ENCODE results near the gene AGMO. TPM values are rescaled to one million over a fixed set of nuclear protein-coding genes. Genes with fewer than 3 reads are reported as not detected.

AGMO gene
- total and polyA plus RNA-seq, 2 experiments from 2014 or later, result 6.5 to 7.3 TPM

- Histone ChIP-seq H4K20me1 (ENCODE audit: insufficient read depth, poor library complexity, severe bottlenecking) (no peaks in the 10 kb centered on the region), H3K9me2 (replicated peaks; ENCODE audit: insufficient read depth) (no peaks in the 10 kb centered on the region), H3K9me3 (ENCODE audit: low read depth) (no peaks in the 10 kb centered on the region), H3K4me1 (ENCODE audit: insufficient read depth) (no peaks in the 10 kb centered on the region), H3K27me3 (no peaks in the 10 kb centered on the region), H2AFZ (no peak overlapping the region), H3K79me2 (no peaks in the 10 kb centered on the region), H3K36me3 (replicated peaks; ENCODE audit: insufficient read depth, low read depth) (no peaks in the 10 kb centered on the region), H3K27ac (no peak overlapping the region), H3K4me2 (no peak overlapping the region), H3K4me3 (no peak overlapping the region)
- DNase-seq (ENCODE audit: low spot score), result no peak
- TF ChIP-seq EZH2phosphoT487 (IDR thresholded peaks at IDR 0.05; ENCODE audit: low read depth, severe bottlenecking, unreplicated experiment), result no peak
- TF ChIP-seq EZH2 (IDR thresholded peaks at IDR 0.05; ENCODE audit: borderline replicate concordance), result no peak
- TF ChIP-seq CTCF (IDR thresholded peaks at IDR 0.05; ENCODE audit: poor library complexity), result no peak
- WGBS (ENCODE audit: low lambda C conversion rate, missing lambda C conversion rate), result 80% methylated on average over 2 of the region's 2 CpGs
These were observed 273.1 kb downstream of the AGMO start for GRCh38 chr7:15288741-15289140.

- H3K27me3 ChIP-seq, result no peaks in the 10 kb centered on the region
- WGBS (ENCODE audit: low lambda C conversion rate, missing lambda C conversion rate), result 77% methylated on average over 1 of the region's 1 CpG
- no peaks in the 10 kb centered on the region for H3K36me3 ChIP-seq (replicated peaks; ENCODE audit: insufficient read depth, low read depth)
- no peaks in the 10 kb centered on the region for H4K20me1 ChIP-seq (ENCODE audit: insufficient read depth, poor library complexity, severe bottlenecking)
- H3K4me2 ChIP-seq, result no peak overlapping the region
- no peak overlapping the region for H3K27ac ChIP-seq
- H3K4me1 ChIP-seq (ENCODE audit: insufficient read depth), result no peaks in the 10 kb centered on the region
- TF ChIP-seq EZH2 (IDR thresholded peaks at IDR 0.05; ENCODE audit: borderline replicate concordance) (no peak), EZH2phosphoT487 (IDR thresholded peaks at IDR 0.05; ENCODE audit: low read depth, severe bottlenecking, unreplicated experiment) (no peak), CTCF (IDR thresholded peaks at IDR 0.05; ENCODE audit: poor library complexity) (no peak)
- DNase-seq (ENCODE audit: low spot score), result no peak
- no peak overlapping the region for H2AFZ ChIP-seq
- H3K79me2 ChIP-seq, result no peaks in the 10 kb centered on the region
- H3K9me2 ChIP-seq (replicated peaks; ENCODE audit: insufficient read depth), result no peaks in the 10 kb centered on the region
- no peak overlapping the region for H3K4me3 ChIP-seq
- H3K9me3 ChIP-seq (ENCODE audit: low read depth), result no peaks in the 10 kb centered on the region
These were observed 277.4 kb downstream of the AGMO start for GRCh38 chr7:15284396-15284795.

GRCh38 chr7:15280078-15280733 lies 281.6 kb downstream of the AGMO start:
- Histone ChIP-seq H3K4me2 (no peak overlapping the region), H3K36me3 (replicated peaks; ENCODE audit: insufficient read depth, low read depth) (no peaks in the 10 kb centered on the region), H3K4me1 (ENCODE audit: insufficient read depth) (no peaks in the 10 kb centered on the region), H3K9me3 (ENCODE audit: low read depth) (peaks cover 13% of the 10 kb centered on the region), H3K27me3 (no peaks in the 10 kb centered on the region), H3K27ac (no peak overlapping the region), H4K20me1 (ENCODE audit: insufficient read depth, poor library complexity, severe bottlenecking) (no peaks in the 10 kb centered on the region), H3K9me2 (replicated peaks; ENCODE audit: insufficient read depth) (no peaks in the 10 kb centered on the region), H2AFZ (no peak overlapping the region), H3K79me2 (no peaks in the 10 kb centered on the region), H3K4me3 (no peak overlapping the region)
- 76% methylated on average over 3 of the region's 3 CpGs for WGBS (ENCODE audit: low lambda C conversion rate, missing lambda C conversion rate)
- no peak for TF ChIP-seq EZH2 (IDR thresholded peaks at IDR 0.05; ENCODE audit: borderline replicate concordance)
- no peak for DNase-seq (ENCODE audit: low spot score)

- no peaks in the 10 kb centered on the region for H3K79me2 ChIP-seq
- no peak overlapping the region for H3K27ac ChIP-seq
- no peaks in the 10 kb centered on the region for H3K4me1 ChIP-seq (ENCODE audit: insufficient read depth)
- no peak for TF ChIP-seq EZH2 (IDR thresholded peaks at IDR 0.05; ENCODE audit: borderline replicate concordance)
- no peak for TF ChIP-seq EZH2phosphoT487 (IDR thresholded peaks at IDR 0.05; ENCODE audit: low read depth, severe bottlenecking, unreplicated experiment)
- TF ChIP-seq CTCF (IDR thresholded peaks at IDR 0.05; ENCODE audit: poor library complexity), result no peak
- H4K20me1 ChIP-seq (ENCODE audit: insufficient read depth, poor library complexity, severe bottlenecking), result no peaks in the 10 kb centered on the region
- no peaks in the 10 kb centered on the region for H3K36me3 ChIP-seq (replicated peaks; ENCODE audit: insufficient read depth, low read depth)
- H3K9me2 ChIP-seq (replicated peaks; ENCODE audit: insufficient read depth), result no peaks in the 10 kb centered on the region
- H3K27me3 ChIP-seq, result no peaks in the 10 kb centered on the region
- no peak overlapping the region for H3K4me3 ChIP-seq
- H2AFZ ChIP-seq, result no peak overlapping the region
- H3K4me2 ChIP-seq, result no peak overlapping the region
- no peak for DNase-seq (ENCODE audit: low spot score)
- H3K9me3 ChIP-seq (ENCODE audit: low read depth), result peaks cover 13% of the 10 kb centered on the region
- 83% methylated on average over 1 of the region's 1 CpG for WGBS (ENCODE audit: low lambda C conversion rate, missing lambda C conversion rate)
These were observed 282.2 kb downstream of the AGMO start for GRCh38 chr7:15279640-15280039.

Measured in hepatocyte (in vitro differentiated cells).